ENCODE data around the gene ADCY1. TPM values are rescaled to one million over a fixed set of nuclear protein-coding genes. Genes with fewer than 3 reads are reported as not detected.

The ADCY1 gene
- total RNA-seq, 2 donors from 2014 or later: 0.14 to 0.85 TPM

DNA sequence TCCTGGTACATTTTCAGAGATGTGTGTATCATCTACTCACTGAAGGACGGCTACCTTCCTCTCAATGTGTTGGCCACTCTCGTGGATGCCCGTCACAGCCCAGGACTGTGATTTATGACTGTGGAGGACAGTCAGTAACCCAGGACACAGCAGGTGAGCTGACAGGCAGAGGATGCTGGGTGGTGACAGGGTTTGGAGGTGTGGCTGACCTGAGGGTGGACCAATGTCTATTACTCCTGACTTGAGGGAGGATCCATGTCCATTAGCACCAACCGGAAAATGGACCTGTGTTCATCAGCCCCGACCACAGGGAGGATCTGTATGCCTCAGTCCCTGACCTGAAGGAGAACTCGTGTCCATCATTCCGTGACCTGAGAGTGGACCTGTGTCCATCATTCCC is 96.1 kb downstream of the ADCY1 start:
- TF ChIP-seq, protein P1, sequence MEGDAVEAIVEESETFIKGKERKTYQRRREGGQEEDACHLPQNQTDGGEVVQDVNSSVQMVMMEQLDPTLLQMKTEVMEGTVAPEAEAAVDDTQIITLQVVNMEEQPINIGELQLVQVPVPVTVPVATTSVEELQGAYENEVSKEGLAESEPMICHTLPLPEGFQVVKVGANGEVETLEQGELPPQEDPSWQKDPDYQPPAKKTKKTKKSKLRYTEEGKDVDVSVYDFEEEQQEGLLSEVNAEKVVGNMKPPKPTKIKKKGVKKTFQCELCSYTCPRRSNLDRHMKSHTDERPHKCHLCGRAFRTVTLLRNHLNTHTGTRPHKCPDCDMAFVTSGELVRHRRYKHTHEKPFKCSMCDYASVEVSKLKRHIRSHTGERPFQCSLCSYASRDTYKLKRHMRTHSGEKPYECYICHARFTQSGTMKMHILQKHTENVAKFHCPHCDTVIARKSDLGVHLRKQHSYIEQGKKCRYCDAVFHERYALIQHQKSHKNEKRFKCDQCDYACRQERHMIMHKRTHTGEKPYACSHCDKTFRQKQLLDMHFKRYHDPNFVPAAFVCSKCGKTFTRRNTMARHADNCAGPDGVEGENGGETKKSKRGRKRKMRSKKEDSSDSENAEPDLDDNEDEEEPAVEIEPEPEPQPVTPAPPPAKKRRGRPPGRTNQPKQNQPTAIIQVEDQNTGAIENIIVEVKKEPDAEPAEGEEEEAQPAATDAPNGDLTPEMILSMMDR (IDR thresholded peaks at IDR 0.05): no peak
- Histone ChIP-seq H3K27ac (no peak overlapping the region), H3K27me3 (replicated peaks; ENCODE audit: insufficient read depth) (no peaks in the 10 kb centered on the region), H3K36me3 (no peaks in the 10 kb centered on the region), H3K4me3 (no peak overlapping the region), H3K4me1 (ENCODE audit: control insufficient read depth in 1 of 2, low read depth in 2 of 2) (no peaks in the 10 kb centered on the region), H3K9me3 (no peaks in the 10 kb centered on the region)
- ATAC-seq (ENCODE audit: insufficient number of reproducible peaks, low FRiP score, low read depth) (no peak), DNase-seq (ENCODE audit: low spot score) (no peak)

DNA sequence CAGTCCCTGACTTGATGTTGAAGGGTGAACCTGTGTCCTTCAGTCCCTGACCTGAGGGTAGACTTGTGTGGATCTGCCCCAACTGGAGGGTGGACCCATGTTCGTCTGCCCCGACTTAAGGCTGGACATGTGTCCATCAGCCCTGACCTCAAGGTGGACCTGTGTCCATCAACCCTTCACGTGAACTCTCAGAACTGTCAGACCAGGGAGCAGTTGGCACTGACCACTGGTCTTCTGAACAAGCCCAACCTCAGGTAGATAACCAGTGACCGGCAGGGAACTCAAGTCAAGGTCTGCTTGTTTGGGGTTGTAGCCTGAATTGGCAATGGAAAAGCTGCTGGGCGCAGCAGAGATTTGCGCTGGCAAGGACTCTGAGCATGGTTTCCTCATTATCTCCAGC is 96.5 kb downstream of the ADCY1 start:
- Histone ChIP-seq H3K27ac (no peak overlapping the region), H3K4me3 (no peak overlapping the region), H3K27me3 (replicated peaks; ENCODE audit: insufficient read depth) (no peaks in the 10 kb centered on the region), H3K9me3 (no peaks in the 10 kb centered on the region), H3K36me3 (no peaks in the 10 kb centered on the region), H3K4me1 (ENCODE audit: control insufficient read depth in 1 of 2, low read depth in 2 of 2) (no peaks in the 10 kb centered on the region)
- DNase-seq (ENCODE audit: low spot score): no peak
- TF ChIP-seq, protein P1 (IDR thresholded peaks at IDR 0.05): no peak
- ATAC-seq (ENCODE audit: insufficient number of reproducible peaks, low FRiP score, low read depth): no peak

DNA sequence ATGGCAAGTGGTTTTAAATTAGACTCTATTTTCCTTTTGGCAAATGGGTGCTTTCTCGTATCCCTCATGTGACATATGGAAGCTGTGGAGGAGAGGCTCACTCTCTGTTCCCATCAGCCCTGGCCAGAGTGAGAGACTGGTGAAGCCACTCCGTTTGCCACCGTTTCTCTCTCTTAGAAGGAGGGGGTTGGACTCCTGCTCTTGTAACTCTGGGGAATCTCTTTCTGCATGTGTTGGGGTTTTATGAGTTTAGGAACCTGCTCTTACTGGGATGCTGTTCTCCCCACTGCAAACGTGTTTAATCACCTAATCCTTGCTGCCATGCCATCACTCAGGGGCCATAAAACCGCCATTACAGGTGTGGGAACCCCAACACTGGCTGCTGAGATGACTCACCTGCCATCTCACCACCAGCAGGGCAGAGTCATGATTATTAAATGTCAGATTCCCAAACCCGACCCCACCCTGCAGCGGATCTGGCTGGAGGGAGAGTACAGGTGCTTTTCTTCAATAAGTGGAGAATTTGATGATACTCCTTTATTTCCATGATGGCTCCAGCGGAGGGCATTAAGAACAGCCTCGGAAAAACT is 103.2 kb downstream of the ADCY1 start:
- Histone ChIP-seq H3K27me3 (replicated peaks; ENCODE audit: insufficient read depth) (no peaks in the 10 kb centered on the region), H3K4me1 (ENCODE audit: control insufficient read depth in 1 of 2, low read depth in 2 of 2) (no peaks in the 10 kb centered on the region), H3K4me3 (no peak overlapping the region), H3K36me3 (no peaks in the 10 kb centered on the region), H3K27ac (no peak overlapping the region), H3K9me3 (no peaks in the 10 kb centered on the region)
- no peak for DNase-seq (ENCODE audit: low spot score)
- TF ChIP-seq, protein P1 (IDR thresholded peaks at IDR 0.05): no peak
- ATAC-seq (ENCODE audit: insufficient number of reproducible peaks, low FRiP score, low read depth): no peak

DNA sequence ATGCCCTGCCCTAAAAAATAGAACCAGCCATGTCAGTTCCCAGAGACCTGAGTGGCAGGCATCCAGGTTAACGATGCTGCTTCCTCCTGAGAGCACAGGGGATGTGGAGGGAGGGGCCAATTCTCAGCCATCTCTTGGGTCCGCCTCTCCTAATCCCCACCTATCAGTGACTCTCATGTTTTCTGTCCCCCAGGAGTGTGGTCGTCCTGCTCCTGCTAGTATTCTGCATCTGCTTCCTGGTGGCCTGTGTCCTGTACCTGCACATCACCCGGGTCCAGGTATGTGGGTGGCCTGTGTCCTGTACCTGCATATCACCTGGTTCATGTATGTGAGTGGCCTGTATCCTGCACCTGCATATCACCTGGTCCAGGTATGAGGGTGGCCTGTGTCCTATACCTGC is 105.3 kb downstream of the ADCY1 start:
- Histone ChIP-seq H3K9me3 (no peaks in the 10 kb centered on the region), H3K27me3 (replicated peaks; ENCODE audit: insufficient read depth) (no peaks in the 10 kb centered on the region), H3K4me3 (no peak overlapping the region), H3K36me3 (no peaks in the 10 kb centered on the region), H3K4me1 (ENCODE audit: control insufficient read depth in 1 of 2, low read depth in 2 of 2) (no peaks in the 10 kb centered on the region), H3K27ac (no peak overlapping the region)
- DNase-seq (ENCODE audit: low spot score) (no peak), ATAC-seq (ENCODE audit: insufficient number of reproducible peaks, low FRiP score, low read depth) (no peak)
- TF ChIP-seq, protein P1 (IDR thresholded peaks at IDR 0.05): no peak

DNA sequence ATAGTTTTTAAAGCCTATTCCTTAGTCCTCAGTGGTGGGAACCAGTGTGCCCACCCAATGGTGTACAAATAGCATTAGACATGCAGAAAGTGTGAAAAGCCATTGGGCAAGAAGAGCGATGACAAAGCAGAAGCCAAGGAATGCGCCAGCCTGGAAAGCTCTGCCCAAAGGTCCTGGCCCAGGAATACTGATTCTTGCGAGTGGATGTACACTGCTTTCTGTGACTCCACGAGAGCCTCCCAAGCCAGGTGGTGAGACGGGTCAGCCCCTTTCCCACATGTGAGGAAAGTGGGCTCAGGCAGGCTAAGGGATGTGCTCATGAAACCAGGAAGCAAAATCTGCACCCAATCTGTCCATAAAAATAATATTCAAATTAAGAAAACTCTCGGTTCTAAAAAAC is 106.6 kb downstream of the ADCY1 start:
- Histone ChIP-seq H3K27ac (no peak overlapping the region), H3K36me3 (no peaks in the 10 kb centered on the region), H3K9me3 (no peaks in the 10 kb centered on the region), H3K27me3 (replicated peaks; ENCODE audit: insufficient read depth) (no peaks in the 10 kb centered on the region), H3K4me3 (no peak overlapping the region), H3K4me1 (ENCODE audit: control insufficient read depth in 1 of 2, low read depth in 2 of 2) (no peaks in the 10 kb centered on the region)
- TF ChIP-seq, protein P1 (IDR thresholded peaks at IDR 0.05): no peak
- DNase-seq (ENCODE audit: low spot score) (no peak), ATAC-seq (ENCODE audit: insufficient number of reproducible peaks, low FRiP score, low read depth) (no peak)

Data from thoracic aorta (tissue), 2 donors.